Adrenal gland (tissue), 12 donors: ENCODE measurements around the gene AGPS. TPM values are rescaled to one million over a fixed set of nuclear protein-coding genes. Genes with fewer than 3 reads are reported as not detected.

Source experiments
- DNase-seq, 7 donors: peaks; one replicate each; pipeline ENCODE4 v3.0.0-alpha.2; 2019 to 2020
- H3K27ac ChIP-seq, 5 donors: fragments of 200-600 bp; sonication (generic) in 4 of 5; 1 replicate in 3 of 5; 2 replicates in 2 of 5; pipeline versions ENCODE4 v1.5.1 to v1.8.0; 2016 to 2020; ENCODE audit warnings: mild to moderate bottlenecking in 1 of 5
- H3K27me3 ChIP-seq: fragments of 200-600 bp; 2 replicates; pipeline ENCODE4 v1.8.0; 2021
- H3K36me3 ChIP-seq, 2 donors: fragments of 200-600 bp; replicated peaks in 1 of 2; 1 replicate in 1 of 2; 2 replicates in 1 of 2; pipeline versions ENCODE4 v1.5.1 to v1.8.0; 2018 to 2022
- H3K4me1 ChIP-seq, 2 donors: fragments of 200-600 bp; replicated peaks in 1 of 2; 1 replicate in 1 of 2; 2 replicates in 1 of 2; pipeline versions ENCODE4 v1.5.1 to v1.8.0; 2018 to 2021
- H3K4me3 ChIP-seq, 4 donors: fragments of 200-600 bp; sonication (generic) in 3 of 4; one replicate each; pipeline ENCODE4 v1.5.1; 2016 to 2018
- H3K9me3 ChIP-seq, 3 donors: fragments of 200-600 bp; sonication (generic) in 1 of 3; replicated peaks in 1 of 3; 1 replicate in 2 of 3; 2 replicates in 1 of 3; pipeline versions ENCODE4 v1.5.1 to v1.8.0; 2016 to 2021
- POLR2A ChIP-seq, 2 donors: fragments of 450-650 bp; IDR thresholded peaks; one replicate each; pipeline ENCODE4 v1.6.1; 2017; ENCODE audit warnings: antibody characterized with exemption in 2 of 2, mild to moderate bottlenecking in 2 of 2, moderate library complexity in 1 of 2
- WGBS, 4 donors: extraction: QIAGEN DNeasy Blood & Tissue Kit in 2 of 4; methylation state at CpG; one replicate each; pipeline versions ENCODE4 v1.1.5 to v1.1.7; 2013 to 2017; 5-methylcytosine and 5-hydroxymethylcytosine counted together
- intact Hi-C, 2 donors: fragments of 100-400 bp; cut with DNase I; formaldehyde crosslinking; loops; one replicate each; pipeline versions ENCODE4 v1.14.1 to v1.15.0; 2022 to 2023
- polyA plus RNA-seq, 3 donors: library from polyadenylated mRNA; stranded (reverse); fragments of 200-250 nt in 2 of 3; fragments of 350-450 nt in 1 of 3; fragmentation: Illumina TruSeq in 1 of 3; extraction: RNeasy Lipid Tissue Mini Kit (QIAGEN cat#74804) in 1 of 3; gene quantifications; one replicate each; pipeline ENCODE4 v1.2.3, GENCODE V29; 2013 to 2014
- total RNA-seq, 9 donors: library from RNA; depleted of rRNA in 4 of 9; stranded (reverse); fragments of >200 nt in 4 of 9; fragments of 120-200 nt in 1 of 9; fragmentation: NEBNext Ultra II Directional in 1 of 9; extraction: Animal tissue kit (Norgen Biotek cat#: 25700) in 1 of 9; gene quantifications; one replicate each; pipeline versions ENCODE4 v1.1.0 to v1.2.4, GENCODE V29; 2013 to 2023
- TF ChIP-seq, protein P1 (sequence below), 6 experiments: fragments of 450-650 bp in 4 of 6; fragments of 200-600 bp in 2 of 6; sonication (generic) in 1 of 6; IDR thresholded peaks; 1 replicate in 5 of 6; 2 replicates in 1 of 6; pipeline versions ENCODE4 v1.5.1 to v1.8.0; 2016 to 2021; ENCODE audit warnings: antibody characterized with exemption in 6 of 6, mild to moderate bottlenecking in 2 of 6, moderate library complexity in 1 of 6
- donor health status: healthy with polysubstance abuse.
- donor health status: Bipolar disorder and iron deficiency.
- donor health status: DM: yes; HTN: yes; CAD: no.
- donor health status: DM: no; HTN: no; CAD: no.
- donor health status: DM: no; HTN: no; CAD: no.
- donor health status: DM: yes; HTN: yes; CAD: no.

The AGPS gene
- total and polyA plus RNA-seq, 12 donors: 3.8 to 43.1 (median 32.8) TPM

DNA sequence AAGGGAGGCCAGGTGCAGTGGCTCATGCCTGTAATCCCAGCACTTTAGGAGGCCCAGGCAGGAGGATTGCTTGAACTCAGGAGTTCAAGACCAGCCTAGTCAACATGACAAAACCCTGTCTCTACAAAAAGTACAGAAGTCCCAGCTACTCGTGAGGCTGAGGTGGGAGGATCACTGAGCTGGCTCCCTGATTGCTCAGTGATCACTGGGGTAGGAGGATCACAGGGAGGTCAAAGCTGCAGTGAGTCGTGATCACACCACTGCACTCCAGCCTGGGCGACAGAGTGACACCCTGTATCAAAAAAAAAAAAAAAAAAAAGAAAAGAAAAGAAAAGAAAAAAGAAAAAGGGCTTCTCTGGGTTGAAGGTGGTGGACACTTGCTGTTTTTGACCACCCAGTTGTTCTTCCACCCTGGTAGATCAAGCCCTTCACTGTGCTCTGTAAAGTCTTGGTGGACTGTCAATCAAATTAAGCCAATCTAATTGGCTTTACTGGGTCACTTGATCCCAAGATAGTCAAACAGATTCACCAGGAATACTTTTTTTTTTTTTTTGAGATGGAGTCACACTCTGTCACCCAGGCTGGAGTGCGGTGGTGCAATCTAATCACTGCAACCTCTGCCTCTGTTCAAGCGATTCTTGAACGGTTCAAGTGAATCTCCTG lies 191.6 kb downstream of the AGPS start:
- DNase-seq: no peak
- TF ChIP-seq, protein P1, sequence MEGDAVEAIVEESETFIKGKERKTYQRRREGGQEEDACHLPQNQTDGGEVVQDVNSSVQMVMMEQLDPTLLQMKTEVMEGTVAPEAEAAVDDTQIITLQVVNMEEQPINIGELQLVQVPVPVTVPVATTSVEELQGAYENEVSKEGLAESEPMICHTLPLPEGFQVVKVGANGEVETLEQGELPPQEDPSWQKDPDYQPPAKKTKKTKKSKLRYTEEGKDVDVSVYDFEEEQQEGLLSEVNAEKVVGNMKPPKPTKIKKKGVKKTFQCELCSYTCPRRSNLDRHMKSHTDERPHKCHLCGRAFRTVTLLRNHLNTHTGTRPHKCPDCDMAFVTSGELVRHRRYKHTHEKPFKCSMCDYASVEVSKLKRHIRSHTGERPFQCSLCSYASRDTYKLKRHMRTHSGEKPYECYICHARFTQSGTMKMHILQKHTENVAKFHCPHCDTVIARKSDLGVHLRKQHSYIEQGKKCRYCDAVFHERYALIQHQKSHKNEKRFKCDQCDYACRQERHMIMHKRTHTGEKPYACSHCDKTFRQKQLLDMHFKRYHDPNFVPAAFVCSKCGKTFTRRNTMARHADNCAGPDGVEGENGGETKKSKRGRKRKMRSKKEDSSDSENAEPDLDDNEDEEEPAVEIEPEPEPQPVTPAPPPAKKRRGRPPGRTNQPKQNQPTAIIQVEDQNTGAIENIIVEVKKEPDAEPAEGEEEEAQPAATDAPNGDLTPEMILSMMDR (IDR thresholded peaks at IDR 0.05): no peak
- TF ChIP-seq POLR2A (IDR thresholded peaks at IDR 0.05): no peak
- WGBS, 4 donors: 87 to 95% (median 89%) methylated on average over 5 to 6 of the region's 6 CpGs
- H3K27ac ChIP-seq: no peak overlapping the region
- no peak overlapping the region for H3K4me3 ChIP-seq
- no peaks in the 10 kb centered on the region for H3K9me3 ChIP-seq
- intact Hi-C loops: no loop called here
- H3K4me1 ChIP-seq: no peaks in the 10 kb centered on the region
- H3K36me3 ChIP-seq: no peaks in the 10 kb centered on the region
- no peaks in the 10 kb centered on the region for H3K27me3 ChIP-seq

DNA sequence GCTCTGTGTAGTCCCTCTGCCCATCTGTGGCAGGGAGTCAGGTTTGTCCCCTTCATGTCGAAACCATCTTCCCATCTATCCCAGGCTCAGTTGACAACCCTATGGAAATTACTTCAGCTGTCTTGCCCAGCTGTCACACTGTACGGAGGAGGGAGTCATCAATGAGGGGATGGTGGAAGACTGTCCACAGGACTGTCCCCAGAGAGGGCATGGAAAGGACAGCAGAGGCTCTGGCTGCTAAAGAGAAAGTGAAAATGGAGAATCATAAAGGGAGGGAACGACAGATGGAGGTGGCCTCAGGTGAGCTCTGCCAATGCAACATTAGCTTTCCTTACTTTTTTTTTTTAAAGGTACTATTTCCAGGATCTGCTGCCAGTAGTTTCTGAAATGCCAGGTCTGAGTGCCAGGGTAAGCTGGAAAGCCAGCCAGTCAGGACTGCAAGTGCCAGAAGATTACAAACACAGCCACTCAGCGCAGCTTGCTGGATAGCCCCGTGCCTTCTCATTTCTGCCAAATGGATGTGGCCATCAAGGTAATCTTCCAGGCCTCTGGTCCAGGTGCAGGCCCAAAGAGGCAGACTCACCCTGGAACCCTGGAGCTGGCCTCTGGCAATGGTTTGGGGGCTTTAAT lies 192.8 kb downstream of the AGPS start:
- TF ChIP-seq, protein P1 (IDR thresholded peaks at IDR 0.05): no peak
- no peak for TF ChIP-seq POLR2A (IDR thresholded peaks at IDR 0.05)
- H3K4me3 ChIP-seq: no peak overlapping the region
- H3K27ac ChIP-seq: no peak overlapping the region
- H3K27me3 ChIP-seq: no peaks in the 10 kb centered on the region
- 90 to 100% (median 93%) methylated on average over 4 to 5 of the region's 5 CpGs for WGBS, 4 donors
- no peaks in the 10 kb centered on the region for H3K9me3 ChIP-seq
- no peaks in the 10 kb centered on the region for H3K4me1 ChIP-seq
- DNase-seq: no peak
- no peaks in the 10 kb centered on the region for H3K36me3 ChIP-seq
- intact Hi-C loops: no loop called here

DNA sequence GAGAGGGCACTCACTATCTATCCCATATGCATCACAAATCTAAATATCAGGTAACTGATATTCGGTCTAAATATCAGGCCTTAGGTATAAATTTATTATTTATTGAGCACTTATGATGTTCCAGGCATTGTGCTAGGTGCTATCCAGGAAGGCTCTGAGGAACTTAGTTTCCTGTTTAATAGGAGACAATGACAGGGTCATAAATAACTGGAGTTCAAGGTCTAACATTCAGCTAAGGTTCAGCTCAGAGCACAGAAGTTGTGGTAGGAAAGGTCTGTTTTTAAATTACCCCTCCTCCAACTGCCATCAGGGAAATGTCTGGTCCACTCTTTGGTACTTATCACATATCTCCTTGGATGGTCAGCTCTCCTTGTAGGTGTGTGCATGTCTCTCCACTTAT lies 193.6 kb downstream of the AGPS start:
- intact Hi-C loops: no loop called here
- no peak for DNase-seq
- no peak overlapping the region for H3K27ac ChIP-seq
- TF ChIP-seq POLR2A (IDR thresholded peaks at IDR 0.05): no peak
- TF ChIP-seq, protein P1 (IDR thresholded peaks at IDR 0.05): no peak
- no peaks in the 10 kb centered on the region for H3K36me3 ChIP-seq
- 63 to 100% (median 77%) methylated on average over 1 of the region's 1 CpG for WGBS, 4 donors
- H3K4me1 ChIP-seq: no peaks in the 10 kb centered on the region
- H3K4me3 ChIP-seq: no peak overlapping the region
- H3K27me3 ChIP-seq: no peaks in the 10 kb centered on the region
- H3K9me3 ChIP-seq: no peaks in the 10 kb centered on the region

DNA sequence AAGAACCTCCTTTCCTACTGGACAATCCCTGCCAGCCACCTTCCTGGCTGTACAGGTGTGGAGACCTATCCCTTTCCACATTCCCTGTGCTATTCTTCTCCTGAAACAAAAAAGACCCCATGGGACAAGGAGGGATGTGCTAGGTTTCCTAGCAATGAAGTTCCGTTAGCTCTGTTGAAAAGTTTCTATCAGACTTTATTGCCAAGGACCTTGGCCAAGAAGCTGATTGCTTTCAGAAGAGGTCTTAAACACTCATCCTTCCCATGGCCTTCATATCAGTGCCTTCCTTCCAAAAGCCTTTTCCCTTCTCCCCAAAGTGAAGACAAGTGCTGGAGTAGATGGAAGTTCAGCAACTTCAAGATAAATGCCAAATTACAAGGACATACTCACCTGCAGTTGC lies 194.8 kb downstream of the AGPS start:
- no peak overlapping the region for H3K27ac ChIP-seq
- no peaks in the 10 kb centered on the region for H3K27me3 ChIP-seq
- intact Hi-C loops: no loop called here
- no peaks in the 10 kb centered on the region for H3K36me3 ChIP-seq
- H3K4me3 ChIP-seq: no peak overlapping the region
- WGBS, 4 donors: 68 to 85% (median 79%) methylated on average over 1 of the region's 1 CpG
- TF ChIP-seq, protein P1 (IDR thresholded peaks at IDR 0.05): no peak
- TF ChIP-seq POLR2A (IDR thresholded peaks at IDR 0.05): no peak
- no peaks in the 10 kb centered on the region for H3K4me1 ChIP-seq
- H3K9me3 ChIP-seq: no peaks in the 10 kb centered on the region
- DNase-seq: no peak
